H1 (cell line): ENCODE results near the gene CEP250. TPM values are rescaled to one million over a fixed set of nuclear protein-coding genes. Genes with fewer than 3 reads are reported as not detected.

Experiments used
- CTCF ChIA-PET: fragments of 300-600 bp; sonication (Branson Sonifier 250); formaldehyde crosslinking; loops from one replicate; lab custom pipeline; 2021; ENCODE audit not compliant: partially characterized antibody; lab: Charles Lee
- POLR2A ChIA-PET: fragments of 300-600 bp; sonication (Branson Sonifier 250); formaldehyde crosslinking; loops from one replicate; lab custom pipeline; 2021; ENCODE audit warnings: inconsistent platforms; ENCODE audit not compliant: partially characterized antibody; lab: Charles Lee
- DNase-seq, 2 experiments: peaks; one replicate each; pipeline versions ENCODE4 v3.0.0 to v3.0.0-alpha.2; 2010 to 2022; ENCODE audit warnings: low spot score in 2 of 2, low read depth in 1 of 2, mixed read lengths in 1 of 2
- FAIRE-seq: peaks from 2 replicates; lab custom pipeline; 2011; peaks lifted over from hg19 to GRCh38; lab: Jason Lieb, UNC
- H2AFZ ChIP-seq: 2 replicates; pipeline ENCODE4 v1.8.1; 2012; ENCODE audit warnings: low read length, inconsistent platforms
- H2AK5ac ChIP-seq: 2 replicates; pipeline ENCODE4 v1.6.1; 2013; ENCODE audit warnings: low read depth, low read length
- H2BK120ac ChIP-seq: replicated peaks from 2 replicates; pipeline ENCODE3; 2013; ENCODE audit warnings: low read depth, low read length, inconsistent platforms
- H2BK12ac ChIP-seq: 2 replicates; pipeline ENCODE4 v1.6.1; 2013; ENCODE audit warnings: low read depth, low read length
- H2BK15ac ChIP-seq: 2 replicates; pipeline ENCODE4 v1.6.1; 2013; ENCODE audit warnings: low read length
- H2BK20ac ChIP-seq: 2 replicates; pipeline ENCODE4 v1.6.1; 2013; ENCODE audit warnings: low read length
- H2BK5ac ChIP-seq: 2 replicates; pipeline ENCODE4 v1.6.1; 2013; ENCODE audit warnings: low read depth, low read length
- H3K14ac ChIP-seq: 2 replicates; pipeline ENCODE4 v1.6.1; 2013; ENCODE audit warnings: inconsistent platforms; ENCODE audit not compliant: insufficient read length
- H3K18ac ChIP-seq: 2 replicates; pipeline ENCODE4 v1.6.1; 2013; ENCODE audit warnings: low read length; ENCODE audit errors: extremely low read depth
- H3K23ac ChIP-seq: 2 replicates; pipeline ENCODE4 v1.6.1; 2013; ENCODE audit warnings: inconsistent platforms; ENCODE audit not compliant: insufficient read length
- H3K23me2 ChIP-seq: 2 replicates; pipeline ENCODE4 v1.6.1; 2013; ENCODE audit warnings: low read depth, low read length
- H3K27ac ChIP-seq: 2 replicates; pipeline ENCODE4 v1.6.1; 2011; ENCODE audit warnings: low read depth, low read length, inconsistent platforms
- H3K27me3 ChIP-seq, 4 experiments: replicated peaks in 1 of 4; 1 replicate in 1 of 4; 2 replicates in 3 of 4; pipeline versions ENCODE4 v1.6.1 to v1.8.1; 2011 to 2013; ENCODE audit warnings: low read length in 3 of 4, mild to moderate bottlenecking in 3 of 4, inconsistent platforms in 2 of 4, mixed read lengths in 2 of 4, moderate library complexity in 1 of 4; ENCODE audit not compliant: control insufficient read depth in 3 of 4, insufficient read depth in 3 of 4; ENCODE audit errors: extremely low read depth in 1 of 4
- H3K36me3 ChIP-seq, 4 experiments: 2 replicates each; pipeline versions ENCODE4 v1.6.1 to v1.8.1; 2011 to 2013; ENCODE audit warnings: mild to moderate bottlenecking in 4 of 4, low read length in 3 of 4, moderate library complexity in 2 of 4, control low read depth in 1 of 4, inconsistent platforms in 1 of 4; ENCODE audit not compliant: insufficient read depth in 4 of 4, control insufficient read depth in 2 of 4
- H3K4ac ChIP-seq: replicated peaks from 2 replicates; pipeline ENCODE3; 2013; ENCODE audit warnings: low read length, low read depth, mixed read lengths, inconsistent platforms; ENCODE audit not compliant: insufficient read length
- H3K4me1 ChIP-seq, 4 experiments: replicated peaks in 1 of 4; 1 replicate in 1 of 4; 2 replicates in 3 of 4; pipeline versions ENCODE4 v1.6.1 to v1.8.1; 2011 to 2013; ENCODE audit warnings: low read length in 3 of 4, inconsistent platforms in 2 of 4, mixed read lengths in 1 of 4; ENCODE audit not compliant: insufficient read depth in 4 of 4, control insufficient read depth in 3 of 4
- H3K4me2 ChIP-seq, 2 experiments: 2 replicates each; pipeline versions ENCODE4 v1.6.1 to v1.8.1; 2011 to 2013; ENCODE audit warnings: low read depth in 2 of 2, low read length in 2 of 2, control low read depth in 1 of 2, inconsistent platforms in 1 of 2, mild to moderate bottlenecking in 1 of 2; ENCODE audit not compliant: insufficient read depth in 1 of 2
- H3K4me3 ChIP-seq, 4 experiments: fragments of 200-600, 300-600 bp in 1 of 4; sonication (generic), shearing (Covaris generic), sonication (Bioruptor Twin) in 1 of 4; 2 replicates each; pipeline versions ENCODE4 v1.5.1 to v1.8.1; 2011 to 2016; ENCODE audit warnings: low read length in 4 of 4, low read depth in 3 of 4, control low read depth in 2 of 4, inconsistent platforms in 2 of 4, mild to moderate bottlenecking in 2 of 4, mixed read lengths in 1 of 4, moderate library complexity in 1 of 4; ENCODE audit not compliant: insufficient read depth in 2 of 4; ENCODE audit errors: extremely low read depth in 1 of 4
- H3K56ac ChIP-seq: replicated peaks from 2 replicates; pipeline ENCODE3; 2013; ENCODE audit warnings: low read depth, mild to moderate bottlenecking, mixed read lengths, low read length, inconsistent platforms; ENCODE audit not compliant: insufficient read length
- H3K79me1 ChIP-seq: 2 replicates; pipeline ENCODE4 v1.6.1; 2013; ENCODE audit warnings: low read depth, low read length, control low read depth
- H3K79me2 ChIP-seq, 2 experiments: 2 replicates each; pipeline versions ENCODE4 v1.6.1 to v1.8.1; 2012 to 2013; ENCODE audit warnings: low read length in 2 of 2, mild to moderate bottlenecking in 2 of 2, inconsistent platforms in 1 of 2; ENCODE audit not compliant: insufficient read depth in 2 of 2, control insufficient read depth in 1 of 2
- H3K9ac ChIP-seq, 4 experiments: replicated peaks in 1 of 4; 1 replicate in 1 of 4; 2 replicates in 3 of 4; pipeline versions ENCODE4 v1.6.1 to v1.8.1; 2011 to 2013; ENCODE audit warnings: low read depth in 3 of 4, low read length in 3 of 4, control low read depth in 2 of 4, mild to moderate bottlenecking in 2 of 4, moderate library complexity in 2 of 4, inconsistent platforms in 1 of 4; ENCODE audit errors: extremely low read depth in 1 of 4
- H3K9me3 ChIP-seq, 2 experiments: 2 replicates each; pipeline versions ENCODE4 v1.6.1 to v1.8.1; 2012 to 2013; ENCODE audit warnings: mild to moderate bottlenecking in 2 of 2, moderate library complexity in 2 of 2, control low read depth in 1 of 2, inconsistent platforms in 1 of 2, low read depth in 1 of 2, low read length in 1 of 2, mixed read lengths in 1 of 2; ENCODE audit not compliant: insufficient read depth in 2 of 2
- H4K20me1 ChIP-seq, 2 experiments: replicated peaks in 1 of 2; 2 replicates each; pipeline versions ENCODE3 to v1.8.1; 2011 to 2013; ENCODE audit warnings: inconsistent platforms in 2 of 2, low read length in 2 of 2, mild to moderate bottlenecking in 1 of 2; ENCODE audit not compliant: insufficient read depth in 2 of 2, control insufficient read depth in 1 of 2
- H4K5ac ChIP-seq: 2 replicates; pipeline ENCODE4 v1.6.1; 2013; ENCODE audit warnings: low read length, low read depth, mixed read lengths, inconsistent platforms; ENCODE audit not compliant: insufficient read length
- H4K8ac ChIP-seq: 2 replicates; pipeline ENCODE4 v1.8.0; 2013; ENCODE audit warnings: mild to moderate bottlenecking, moderate library complexity, low read length, inconsistent platforms; ENCODE audit not compliant: insufficient read depth; ENCODE audit errors: extremely low read depth
- H4K91ac ChIP-seq: replicated peaks from 2 replicates; pipeline ENCODE3; 2013; ENCODE audit warnings: low read length, mixed read lengths, inconsistent platforms; ENCODE audit not compliant: insufficient read length
- CHD2 ChIP-seq: IDR thresholded peaks from 2 replicates; pipeline ENCODE4 v1.6.1; 2012; ENCODE audit warnings: low read length, improper control_type of control experiment
- GABPA ChIP-seq: IDR thresholded peaks from 2 replicates; pipeline ENCODE4 v1.6.1; 2011; ENCODE audit warnings: mild to moderate bottlenecking, low read length, moderate library complexity, borderline replicate concordance; ENCODE audit not compliant: insufficient read depth
- HDAC2 ChIP-seq, 2 experiments: fragments of 300-600 bp in 1 of 2; sonication (generic) in 1 of 2; IDR thresholded peaks; 2 replicates each; pipeline ENCODE4 v1.6.1; 2011 to 2012; ENCODE audit warnings: low read depth in 2 of 2, low read length in 2 of 2, mild to moderate bottlenecking in 2 of 2, moderate library complexity in 2 of 2, borderline replicate concordance in 1 of 2, inconsistent platforms in 1 of 2
- RXRA ChIP-seq: IDR thresholded peaks from 2 replicates; pipeline ENCODE4 v1.6.1; 2011; ENCODE audit warnings: low read depth, mild to moderate bottlenecking, low read length, moderate library complexity; ENCODE audit not compliant: insufficient read depth
- WGBS, 2 experiments: shearing (Covaris generic) in 1 of 2; methylation state at CpG; one replicate each; pipeline versions ENCODE4 v1.1.6 to v1.1.7; 2013 to 2015; ENCODE audit warnings: low lambda C conversion rate in 2 of 2, mixed read lengths in 2 of 2, inconsistent platforms in 1 of 2, low coverage in 1 of 2, missing lambda C conversion rate in 1 of 2; ENCODE audit not compliant: insufficient replicate concordance in 2 of 2, insufficient coverage in 1 of 2, insufficient read length in 1 of 2; ENCODE audit errors: extremely low coverage in 1 of 2, missing lambda C conversion rate in 1 of 2; 5-methylcytosine and 5-hydroxymethylcytosine counted together
- polyA plus RNA-seq, 7 experiments: library from polyadenylated mRNA; depleted of rRNA in 3 of 7; stranded (reverse) in 5 of 7; unstranded in 2 of 7; fragments of >200 nt in 5 of 7; fragments of 200-250 nt in 2 of 7; gene quantifications; 1 replicate in 5 of 7; 2 replicates in 1 of 7; 4 replicates in 1 of 7; pipeline versions ENCODE4 v1.2.1 to v1.2.3, GENCODE V29; 2011 to 2013; ENCODE audit warnings: missing spikeins in 2 of 7, mixed read lengths in 2 of 7
- total RNA-seq: library from RNA; stranded (reverse); fragmentation: NEBNext Ultra II Directional; extraction: Animal tissue kit (Norgen Biotek cat#: 25700); gene quantifications from 2 replicates; pipeline ENCODE4 v1.2.1, GENCODE V29; 2021

CEP250 gene
- total and polyA plus RNA-seq, 2 of the 8 experiments (the other 6 are each of a cell fraction or from before 2014, with no cell fraction given): 2.6 to 33.7 TPM

- H3K36me3 ChIP-seq: peaks cover 7 to 12% (median 9%) of the 10 kb centered on the region in 4 experiments; a peak in 7 of 8 replicates
- no peak overlapping the region for H4K8ac ChIP-seq
- ChIA-PET POLR2A (interaction anchor here (2.5 kb wide), 1 partner anchor 11 kb away, joined by 8 read pairs; no protein-coding TSS in a partner anchor), CTCF (interaction anchor here (0.5 to 1.7 kb wide), 7 partner anchors 12 to 439 kb away, joined by 3 to 4 read pairs (median 3); partner anchors contain the start of gene SCAND1)
- H2AFZ ChIP-seq: no peak overlapping the region
- no peaks in the 10 kb centered on the region for H3K79me1 ChIP-seq
- H3K23ac ChIP-seq: no peak overlapping the region
- H3K4me3 ChIP-seq: no peak overlapping the region
- H2BK12ac ChIP-seq: no peak overlapping the region
- H3K4me1 ChIP-seq: no peaks in the 10 kb centered on the region
- DNase-seq: no peak
- no peak overlapping the region for H3K56ac ChIP-seq
- H3K27ac ChIP-seq: no peak overlapping the region
- H3K9ac ChIP-seq: no peak overlapping the region
- no peaks in the 10 kb centered on the region for H3K23me2 ChIP-seq
- no peak overlapping the region for H2BK5ac ChIP-seq
- no peak for FAIRE-seq
- H3K14ac ChIP-seq: no peak overlapping the region
- no peak overlapping the region for H2BK120ac ChIP-seq
- H3K79me2 ChIP-seq: no peaks in the 10 kb centered on the region
- no peak overlapping the region for H4K91ac ChIP-seq
- no peak overlapping the region for H3K18ac ChIP-seq
- H4K5ac ChIP-seq: no peak overlapping the region
- no peaks in the 10 kb centered on the region for H3K9me3 ChIP-seq
- peaks cover 0 to 5% of the 10 kb centered on the region in 2 experiments for H4K20me1 ChIP-seq
- no peak overlapping the region for H3K4me2 ChIP-seq
- WGBS, 2 experiments: 85% methylated on average over 4 of the region's 4 CpGs; no CpG with 5 or more reads in 1 of the 2 experiments
- H2BK20ac ChIP-seq: no peak overlapping the region
- no peak overlapping the region for H2AK5ac ChIP-seq
- H2BK15ac ChIP-seq: no peak overlapping the region
- H3K4ac ChIP-seq: no peak overlapping the region
- no peaks in the 10 kb centered on the region for H3K27me3 ChIP-seq
- TF ChIP-seq GABPA: no peak
- TF ChIP-seq HDAC2 (IDR thresholded peaks at IDR 0.05; ENCODE audit: borderline replicate concordance in 1 of 2, low read depth in 2 of 2, low read length in 2 of 2): no peak
- TF ChIP-seq RXRA: no peak
- no peak for TF ChIP-seq CHD2
Measured at GRCh38 chr20:35515341-35515740, 59.9 kb downstream of the CEP250 start.
